ENCODE measurements around the gene EMC6. TPM values are rescaled to one million over a fixed set of nuclear protein-coding genes. Genes with fewer than 3 reads are reported as not detected.

EMC6 gene
- total and polyA plus RNA-seq, 2 of the 13 experiments (the other 11 are each of a cell fraction or from before 2014, with no cell fraction given) = 45.1 to 47.7 TPM

DNA sequence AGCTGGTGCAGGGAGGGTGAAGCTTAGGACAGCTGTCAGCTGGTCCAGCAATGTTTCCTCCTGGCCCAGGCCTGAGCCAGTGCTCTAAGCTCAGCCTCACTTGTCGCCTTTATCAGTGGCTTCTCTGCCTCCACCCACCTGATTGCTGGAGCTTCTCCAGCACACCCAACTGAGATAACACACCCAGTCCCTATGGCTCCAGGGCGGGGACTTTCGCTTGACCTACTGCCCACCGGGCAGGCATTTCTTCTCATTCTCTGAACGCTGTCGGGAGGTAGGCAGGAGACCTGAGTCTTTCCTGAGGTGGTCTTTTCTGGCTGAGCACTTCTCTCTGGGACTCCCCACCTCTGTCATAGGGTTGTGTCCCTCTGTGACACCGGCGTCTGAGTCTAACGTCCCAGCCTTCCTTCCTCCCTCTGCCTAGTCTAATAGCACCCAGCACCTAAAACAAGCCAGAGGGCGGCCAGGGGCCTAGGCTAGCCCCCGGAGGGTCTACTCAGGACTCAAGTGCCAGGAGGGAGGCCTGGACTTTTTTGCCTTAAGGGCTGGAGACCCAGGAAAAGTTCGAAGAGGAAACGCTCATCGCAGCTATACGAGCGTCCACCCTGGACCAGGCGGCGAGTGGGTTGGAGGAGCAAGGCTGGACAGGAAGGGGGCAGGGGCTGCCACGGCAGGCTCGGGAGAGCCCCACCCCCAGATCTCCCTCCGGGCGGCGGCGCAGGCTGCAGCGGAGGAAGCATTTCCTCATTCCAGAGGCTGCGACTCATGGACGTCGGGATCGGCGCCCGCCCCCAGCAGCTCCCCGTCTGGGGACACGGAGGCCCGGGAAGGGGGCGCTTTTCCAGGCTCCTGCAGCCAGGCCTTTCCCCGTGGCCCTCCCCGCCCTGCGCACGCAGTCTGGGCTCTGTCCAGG is 990 bp upstream of the EMC6 start (continued):
- no peak for TF ChIP-seq HMGXB3 (CRISPR knock-in tag; IDR thresholded peaks at IDR 0.05; ENCODE audit: borderline replicate concordance)
- TF ChIP-seq NFYC (CRISPR knock-in tag; IDR thresholded peaks at IDR 0.05) = no peak
- TF ChIP-seq ZNF280B (CRISPR knock-in tag; IDR thresholded peaks at IDR 0.05; ENCODE audit: borderline replicate concordance) = no peak
- peak; percentile 67; the same call in 1 of the 2 replicates for TF ChIP-seq ZNF770 (CRISPR knock-in tag; IDR thresholded peaks at IDR 0.05)
- peak; percentile 26; the same call in 1 of the 2 replicates for TF ChIP-seq HNF4A (CRISPR knock-in tag; IDR thresholded peaks at IDR 0.05)
- TF ChIP-seq GABPB1 (CRISPR knock-in tag; IDR thresholded peaks at IDR 0.05) = peak; percentile 74; the same call in 1 of the 2 replicates
- TF ChIP-seq CENPBD1 (CRISPR knock-in tag; IDR thresholded peaks at IDR 0.05; ENCODE audit: borderline replicate concordance, low read depth) = no peak
- TF ChIP-seq ZHX1 (CRISPR knock-in tag; IDR thresholded peaks at IDR 0.05; ENCODE audit: low read depth) = 0 out of 2 replicates have a peak, but pooled peaks have one; percentile 34
- TF ChIP-seq POLR2AphosphoS5 (IDR thresholded peaks at IDR 0.05; ENCODE audit: low read depth, low read length) = no peak
- no peak for TF ChIP-seq ZNF597 (CRISPR knock-in tag; IDR thresholded peaks at IDR 0.05)
- TF ChIP-seq BORCS8-MEF2B (CRISPR knock-in tag; IDR thresholded peaks at IDR 0.05) = peak; percentile 24; the same call in 1 of the 2 replicates
- TF ChIP-seq ZNF431 (CRISPR knock-in tag; IDR thresholded peaks at IDR 0.05; ENCODE audit: borderline replicate concordance, low read depth) = peak; percentile 87; the same call in 1 of the 2 replicates
- TF ChIP-seq ZNF136 (CRISPR knock-in tag; IDR thresholded peaks at IDR 0.05; ENCODE audit: low read depth) = no peak

All from HepG2 (cell line).